Breast epithelium (tissue), 3 donors: ENCODE measurements around the gene KCND3.

Experiments used
- POLR2A ChIP-seq: fragments of 450-650 bp; IDR thresholded peaks from one replicate; pipeline ENCODE4 v1.6.1; 2016; ENCODE audit warnings: antibody characterized with exemption, mild to moderate bottlenecking, moderate library complexity
- TF ChIP-seq, protein P1 (sequence below), 3 donors: fragments of 450-650 bp; IDR thresholded peaks; one replicate each; pipeline ENCODE4 v1.5.1; 2016 to 2017; ENCODE audit warnings: antibody characterized with exemption in 3 of 3, mild to moderate bottlenecking in 3 of 3, moderate library complexity in 3 of 3

DNA sequence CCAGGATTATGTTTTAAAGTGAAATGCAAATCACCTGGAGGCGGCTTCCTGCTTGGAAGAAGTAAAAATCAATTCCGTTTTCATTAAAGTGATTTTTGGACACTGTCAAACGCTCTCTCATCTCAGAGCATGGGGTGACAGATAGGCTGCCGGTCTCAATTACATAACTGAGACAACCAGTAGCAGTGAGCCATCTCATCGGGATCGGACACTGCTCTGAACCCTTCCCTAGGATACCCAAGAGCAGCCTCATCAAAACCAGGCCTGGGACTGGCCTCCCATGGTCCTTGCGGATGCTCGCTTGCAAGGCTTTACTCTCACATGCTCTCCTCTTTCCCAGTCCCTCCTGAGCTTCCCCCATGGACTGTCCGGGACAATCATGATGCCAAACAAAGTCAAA is 12.1 kb downstream of the KCND3 start:
- TF ChIP-seq, protein P1, sequence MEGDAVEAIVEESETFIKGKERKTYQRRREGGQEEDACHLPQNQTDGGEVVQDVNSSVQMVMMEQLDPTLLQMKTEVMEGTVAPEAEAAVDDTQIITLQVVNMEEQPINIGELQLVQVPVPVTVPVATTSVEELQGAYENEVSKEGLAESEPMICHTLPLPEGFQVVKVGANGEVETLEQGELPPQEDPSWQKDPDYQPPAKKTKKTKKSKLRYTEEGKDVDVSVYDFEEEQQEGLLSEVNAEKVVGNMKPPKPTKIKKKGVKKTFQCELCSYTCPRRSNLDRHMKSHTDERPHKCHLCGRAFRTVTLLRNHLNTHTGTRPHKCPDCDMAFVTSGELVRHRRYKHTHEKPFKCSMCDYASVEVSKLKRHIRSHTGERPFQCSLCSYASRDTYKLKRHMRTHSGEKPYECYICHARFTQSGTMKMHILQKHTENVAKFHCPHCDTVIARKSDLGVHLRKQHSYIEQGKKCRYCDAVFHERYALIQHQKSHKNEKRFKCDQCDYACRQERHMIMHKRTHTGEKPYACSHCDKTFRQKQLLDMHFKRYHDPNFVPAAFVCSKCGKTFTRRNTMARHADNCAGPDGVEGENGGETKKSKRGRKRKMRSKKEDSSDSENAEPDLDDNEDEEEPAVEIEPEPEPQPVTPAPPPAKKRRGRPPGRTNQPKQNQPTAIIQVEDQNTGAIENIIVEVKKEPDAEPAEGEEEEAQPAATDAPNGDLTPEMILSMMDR (IDR thresholded peaks at IDR 0.05): no peak
- no peak for TF ChIP-seq POLR2A
